SU-DHL-6 (cell line): Measurements from ENCODE around the gene RIPK3.

Experiments used
- EZH2phosphoT487 ChIP-seq: fragments of 200-600 bp; sonication (generic), shearing (Covaris generic); conservative IDR thresholded peaks from 2 replicates; pipeline ENCODE4 v1.6.1; 2018; ENCODE audit warnings: mild to moderate bottlenecking, antibody characterized with exemption, low read length, moderate library complexity, mixed read lengths
- TF ChIP-seq, protein P1 (sequence below): fragments of 200-600 bp; sonication (generic); IDR thresholded peaks from one replicate; pipeline ENCODE4 v1.5.1; 2017; ENCODE audit warnings: antibody characterized with exemption, mild to moderate bottlenecking, low read length, moderate library complexity; ENCODE audit not compliant: insufficient read depth, poor library complexity, severe bottlenecking

- TF ChIP-seq, protein P1, sequence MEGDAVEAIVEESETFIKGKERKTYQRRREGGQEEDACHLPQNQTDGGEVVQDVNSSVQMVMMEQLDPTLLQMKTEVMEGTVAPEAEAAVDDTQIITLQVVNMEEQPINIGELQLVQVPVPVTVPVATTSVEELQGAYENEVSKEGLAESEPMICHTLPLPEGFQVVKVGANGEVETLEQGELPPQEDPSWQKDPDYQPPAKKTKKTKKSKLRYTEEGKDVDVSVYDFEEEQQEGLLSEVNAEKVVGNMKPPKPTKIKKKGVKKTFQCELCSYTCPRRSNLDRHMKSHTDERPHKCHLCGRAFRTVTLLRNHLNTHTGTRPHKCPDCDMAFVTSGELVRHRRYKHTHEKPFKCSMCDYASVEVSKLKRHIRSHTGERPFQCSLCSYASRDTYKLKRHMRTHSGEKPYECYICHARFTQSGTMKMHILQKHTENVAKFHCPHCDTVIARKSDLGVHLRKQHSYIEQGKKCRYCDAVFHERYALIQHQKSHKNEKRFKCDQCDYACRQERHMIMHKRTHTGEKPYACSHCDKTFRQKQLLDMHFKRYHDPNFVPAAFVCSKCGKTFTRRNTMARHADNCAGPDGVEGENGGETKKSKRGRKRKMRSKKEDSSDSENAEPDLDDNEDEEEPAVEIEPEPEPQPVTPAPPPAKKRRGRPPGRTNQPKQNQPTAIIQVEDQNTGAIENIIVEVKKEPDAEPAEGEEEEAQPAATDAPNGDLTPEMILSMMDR = no peak
- TF ChIP-seq EZH2phosphoT487 = no peak
Observed at GRCh38 chr14:24329073-24329663, 10.6 kb downstream of the RIPK3 start.
